Loucy (cell line): Measurements from ENCODE around the gene ZNF585A.

ENCODE experiments used
- H2AFZ ChIP-seq: fragments of 200-600 bp; sonication (generic); 2 replicates; pipeline ENCODE4 v1.6.0; 2016; ENCODE audit warnings: antibody characterized with exemption, mild to moderate bottlenecking, low read length, moderate library complexity
- H3F3A ChIP-seq: fragments of 200-600 bp; 2 replicates; pipeline ENCODE4 v1.6.0; 2016; ENCODE audit warnings: antibody characterized with exemption, low read depth, mild to moderate bottlenecking
- H3K27me3 ChIP-seq: fragments of 200-600 bp; sonication (generic); 2 replicates; pipeline ENCODE4 v1.6.1; 2014; ENCODE audit warnings: low read length, mild to moderate bottlenecking; ENCODE audit not compliant: insufficient read depth, poor library complexity, severe bottlenecking
- H3K36me3 ChIP-seq: fragments of 200-600 bp; sonication (generic); 2 replicates; pipeline ENCODE4 v1.6.1; 2016; ENCODE audit warnings: low read length; ENCODE audit not compliant: insufficient read depth
- H3K4me1 ChIP-seq: fragments of 200-600 bp; sonication (generic); 2 replicates; pipeline ENCODE4 v1.5.1; 2014; ENCODE audit warnings: low read length, mild to moderate bottlenecking; ENCODE audit not compliant: insufficient read depth, poor library complexity, severe bottlenecking
- H3K4me2 ChIP-seq: fragments of 200-600 bp; sonication (generic); 2 replicates; pipeline ENCODE4 v1.6.0; 2014; ENCODE audit warnings: antibody characterized with exemption, low read length, low read depth, mild to moderate bottlenecking; ENCODE audit not compliant: poor library complexity, severe bottlenecking
- H3K4me3 ChIP-seq: fragments of 200-600 bp; sonication (generic); 2 replicates; pipeline ENCODE4 v1.5.1; 2014; ENCODE audit warnings: low read length, mild to moderate bottlenecking, mixed read lengths; ENCODE audit not compliant: poor library complexity, severe bottlenecking
- H3K79me2 ChIP-seq: fragments of 200-600 bp; sonication (generic); 2 replicates; pipeline ENCODE4 v1.6.1; 2014; ENCODE audit warnings: low read length; ENCODE audit not compliant: insufficient read depth
- H3K9ac ChIP-seq: fragments of 200-600 bp; sonication (generic); 2 replicates; pipeline ENCODE4 v1.6.0; 2014; ENCODE audit warnings: mild to moderate bottlenecking, low read depth, low read length, moderate library complexity; ENCODE audit not compliant: poor library complexity, severe bottlenecking
- H3K9me2 ChIP-seq: fragments of 200-600 bp; sonication (generic); replicated peaks from 2 replicates; pipeline ENCODE4 v1.6.1; 2016; ENCODE audit warnings: low read depth, low read length, mixed read lengths
- H3K9me3 ChIP-seq: fragments of 200-600 bp; sonication (generic); 2 replicates; pipeline ENCODE4 v1.6.1; 2014; ENCODE audit warnings: mild to moderate bottlenecking, antibody characterized with exemption, low read length, low read depth; ENCODE audit not compliant: insufficient read depth
- H4K20me1 ChIP-seq: fragments of 200-600 bp; sonication (generic); 2 replicates; pipeline ENCODE4 v1.6.0; 2014; ENCODE audit warnings: antibody characterized with exemption, low read length, mild to moderate bottlenecking; ENCODE audit not compliant: insufficient read depth, poor library complexity, severe bottlenecking
- CTCF ChIP-seq: fragments of 200-600 bp; sonication (generic); conservative IDR thresholded peaks from 2 replicates; pipeline ENCODE4 v1.5.1; 2014; ENCODE audit warnings: mild to moderate bottlenecking, antibody characterized with exemption, low read length
- EZH2phosphoT487 ChIP-seq: fragments of 200-600 bp; IDR thresholded peaks from 2 replicates; pipeline ENCODE4 v1.6.1; 2018; ENCODE audit warnings: antibody characterized with exemption, mild to moderate bottlenecking, moderate library complexity, borderline replicate concordance

ZNF585A gene

GRCh38 chr19:37160153-37160552 is 12.3 kb downstream of the ZNF585A start:
- Histone ChIP-seq H3K9me2 (no peaks in the 10 kb centered on the region), H3K9me3 (peaks cover 9% of the 10 kb centered on the region; the same call in 1 of the 2 replicates), H3K4me1 (no peaks in the 10 kb centered on the region), H2AFZ (no peak overlapping the region), H3F3A (no peaks in the 10 kb centered on the region), H3K36me3 (peaks cover 18% of the 10 kb centered on the region; the same call in 1 of the 2 replicates), H3K4me3 (no peak overlapping the region), H3K9ac (no peak overlapping the region), H3K79me2 (no peaks in the 10 kb centered on the region), H3K27me3 (no peaks in the 10 kb centered on the region), H3K4me2 (no peak overlapping the region), H4K20me1 (no peaks in the 10 kb centered on the region)
- TF ChIP-seq EZH2phosphoT487 (no peak), CTCF (no peak)

GRCh38 chr19:37148214-37148613 is 24.3 kb downstream of the ZNF585A start:
- Histone ChIP-seq H3K27me3 (no peaks in the 10 kb centered on the region), H3K36me3 (peaks cover 10% of the 10 kb centered on the region; the same call in 1 of the 2 replicates), H3K9me2 (no peaks in the 10 kb centered on the region), H3K79me2 (no peaks in the 10 kb centered on the region), H3K9me3 (peaks cover 8% of the 10 kb centered on the region; the same call in 1 of the 2 replicates), H3K4me3 (no peak overlapping the region), H3F3A (no peaks in the 10 kb centered on the region), H3K4me1 (no peaks in the 10 kb centered on the region), H3K9ac (no peak overlapping the region), H3K4me2 (no peak overlapping the region), H2AFZ (no peak overlapping the region), H4K20me1 (no peaks in the 10 kb centered on the region)
- TF ChIP-seq CTCF (no peak), EZH2phosphoT487 (no peak)

- Histone ChIP-seq H3K4me3 (no peak overlapping the region), H3K27me3 (no peaks in the 10 kb centered on the region), H3K9me3 (peaks cover 42% of the 10 kb centered on the region), H3K9ac (no peak overlapping the region), H2AFZ (no peak overlapping the region), H4K20me1 (no peaks in the 10 kb centered on the region), H3K4me2 (no peak overlapping the region), H3F3A (no peaks in the 10 kb centered on the region), H3K79me2 (no peaks in the 10 kb centered on the region), H3K9me2 (no peaks in the 10 kb centered on the region), H3K36me3 (no peaks in the 10 kb centered on the region), H3K4me1 (no peaks in the 10 kb centered on the region)
- TF ChIP-seq CTCF: no peak
- TF ChIP-seq EZH2phosphoT487: no peak
Measured at GRCh38 chr19:37136111-37136510, 36.4 kb downstream of the ZNF585A start.
